GM23338 (cell line): ENCODE results near the gene KRTAP5-6. TPM values are rescaled to one million over a fixed set of nuclear protein-coding genes. Genes with fewer than 3 reads are reported as not detected.

ENCODE experiments used
- ATAC-seq: fragments of 200-7000 bp; cut with Tn5 transposase; 3 replicates; pipeline ENCODE4 v1.9.1; 2020
- DNase-seq: peaks from one replicate; pipeline ENCODE4 v3.0.0-alpha.2; 2015; ENCODE audit warnings: low spot score
- H2AFZ ChIP-seq: fragments of 200-600 bp; sonication (generic); 2 replicates; pipeline ENCODE4 v1.8.0; 2016; ENCODE audit warnings: antibody characterized with exemption, mild to moderate bottlenecking, moderate library complexity
- H3F3A ChIP-seq: fragments of 200-600 bp; sonication (generic); replicated peaks from 2 replicates; pipeline ENCODE4 v1.8.0; 2017; ENCODE audit warnings: antibody characterized with exemption, mixed run types, low read depth
- H3K27ac ChIP-seq: fragments of 200-600 bp; sonication (generic); 2 replicates; pipeline ENCODE4 v1.6.1; 2016; ENCODE audit warnings: low read depth
- H3K27me3 ChIP-seq: fragments of 200-600 bp; sonication (generic); 2 replicates; pipeline ENCODE4 v1.8.0; 2016; ENCODE audit warnings: mild to moderate bottlenecking, mixed run types, moderate library complexity; ENCODE audit not compliant: insufficient read depth
- H3K36me3 ChIP-seq: fragments of 200-600 bp; sonication (generic); 2 replicates; pipeline ENCODE4 v1.8.0; 2016; ENCODE audit warnings: mild to moderate bottlenecking; ENCODE audit not compliant: insufficient read depth
- H3K4me1 ChIP-seq: fragments of 200-600 bp; sonication (generic); 2 replicates; pipeline ENCODE4 v1.8.0; 2016; ENCODE audit warnings: mild to moderate bottlenecking, moderate library complexity; ENCODE audit not compliant: insufficient read depth
- H3K4me2 ChIP-seq: fragments of 200-600 bp; sonication (generic); 2 replicates; pipeline ENCODE4 v1.7.1; 2017; ENCODE audit warnings: mixed run types
- H3K4me3 ChIP-seq: fragments of 200-600 bp; sonication (generic); 2 replicates; pipeline ENCODE4 v1.6.1; 2016; ENCODE audit warnings: mixed run types
- H3K79me2 ChIP-seq: fragments of 200-600 bp; sonication (generic); replicated peaks from 2 replicates; pipeline ENCODE4 v1.8.0; 2017; ENCODE audit warnings: mild to moderate bottlenecking; ENCODE audit not compliant: insufficient read depth
- H3K9me2 ChIP-seq: fragments of 200-600 bp; sonication (generic); 2 replicates; pipeline ENCODE4 v1.8.0; 2017; ENCODE audit not compliant: insufficient read depth
- H4K20me1 ChIP-seq: fragments of 200-600 bp; sonication (generic); replicated peaks from 2 replicates; pipeline ENCODE4 v1.8.0; 2017; ENCODE audit warnings: mild to moderate bottlenecking; ENCODE audit not compliant: insufficient read depth
- H3K27ac Mint-ChIP-seq: 2 replicates; pipeline ENCODE4 v1.8.0; 2020; ENCODE audit warnings: inconsistent platforms, mild to moderate bottlenecking, moderate library complexity, mixed read lengths
- H3K27me3 Mint-ChIP-seq: 3 replicates; pipeline ENCODE4 v1.8.0; 2022; ENCODE audit warnings: low read depth, mild to moderate bottlenecking, moderate library complexity, mixed read lengths, inconsistent platforms; ENCODE audit not compliant: insufficient read depth, poor library complexity
- H3K36me3 Mint-ChIP-seq: 3 replicates; pipeline ENCODE4 v1.8.0; 2021; ENCODE audit warnings: low read depth, mild to moderate bottlenecking, inconsistent platforms, moderate library complexity, mixed read lengths
- H3K4me1 Mint-ChIP-seq: 3 replicates; pipeline ENCODE4 v1.8.0; 2020; ENCODE audit warnings: mild to moderate bottlenecking, inconsistent platforms, mixed read lengths
- H3K4me3 Mint-ChIP-seq: 3 replicates; pipeline ENCODE4 v1.8.0; 2021; ENCODE audit warnings: moderate library complexity, mild to moderate bottlenecking, inconsistent platforms, mixed read lengths
- H3K9me3 Mint-ChIP-seq: 3 replicates; pipeline ENCODE4 v1.8.0; 2020; ENCODE audit warnings: moderate library complexity, mild to moderate bottlenecking, inconsistent platforms, mixed read lengths
- CREB1 ChIP-seq: fragments of 250-450 bp; sonication (Bioruptor Pico); IDR thresholded peaks from 2 replicates; pipeline ENCODE4 v1.5.0; 2020; ENCODE audit warnings: low read depth, mild to moderate bottlenecking, moderate library complexity
- CTCF ChIP-seq, 2 experiments: fragments of 200-600 bp in 1 of 2; sonication (generic) in 1 of 2; conservative IDR thresholded peaks; 2 replicates each; pipeline versions ENCODE4 v1.5.1 to v1.6.1; 2016 to 2017; ENCODE audit warnings: antibody characterized with exemption in 2 of 2, low read depth in 2 of 2, mild to moderate bottlenecking in 2 of 2, moderate library complexity in 1 of 2
- ETS1 ChIP-seq: IDR thresholded peaks from 2 replicates; pipeline ENCODE4 v1.6.1; 2016; ENCODE audit warnings: antibody characterized with exemption
- EZH2 ChIP-seq: fragments of 200-600 bp; sonication (generic); IDR thresholded peaks from one replicate; pipeline ENCODE4 v1.8.0; 2017; ENCODE audit warnings: antibody characterized with exemption, mild to moderate bottlenecking, low read depth; ENCODE audit not compliant: unreplicated experiment
- EZH2phosphoT487 ChIP-seq: fragments of 200-600 bp; sonication (generic); IDR thresholded peaks from one replicate; pipeline ENCODE4 v1.8.1; 2018; ENCODE audit warnings: antibody characterized with exemption; ENCODE audit not compliant: unreplicated experiment
- NANOG ChIP-seq: IDR thresholded peaks from 2 replicates; pipeline ENCODE4 v1.6.1; 2016; ENCODE audit warnings: antibody characterized with exemption, borderline replicate concordance
- POLR2AphosphoS5 ChIP-seq: IDR thresholded peaks from 2 replicates; pipeline ENCODE4 v1.6.1; 2016; ENCODE audit warnings: antibody characterized with exemption, low read depth
- REST ChIP-seq: IDR thresholded peaks from one replicate; pipeline ENCODE4 v1.6.1; 2018; ENCODE audit warnings: antibody characterized with exemption; ENCODE audit not compliant: unreplicated experiment
- STAT1 ChIP-seq: IDR thresholded peaks from one replicate; pipeline ENCODE4 v1.6.1; 2016; ENCODE audit warnings: antibody characterized with exemption; ENCODE audit not compliant: unreplicated experiment
- ZNF114 ChIP-seq: fragments of 250-450 bp; sonication (Bioruptor Pico); IDR thresholded peaks from 2 replicates; pipeline ENCODE4 v1.5.0; 2020; ENCODE audit warnings: mild to moderate bottlenecking, moderate library complexity
- ZNF462 ChIP-seq: fragments of 250-450 bp; sonication (Bioruptor Pico); IDR thresholded peaks from 2 replicates; pipeline ENCODE4 v1.5.0; 2020; ENCODE audit warnings: mild to moderate bottlenecking, moderate library complexity
- polyA plus RNA-seq: library from polyadenylated mRNA; unstranded; fragments of >200 nt; fragmentation: Nextera tagmentation; extraction: Ambion mirVana; gene quantifications from 2 replicates; pipeline ENCODE4 v1.2.1, GENCODE V29; 2016
- total RNA-seq: library from RNA; depleted of rRNA; stranded (reverse); fragments of >200 nt; shearing (Covaris generic); gene quantifications from 2 replicates; pipeline ENCODE4 v1.2.3, GENCODE V29; 2014

Gene KRTAP5-6
- total and polyA plus RNA-seq, 2 experiments from 2014 or later, result not detected

- H3K4me2 ChIP-seq, result no peak overlapping the region
- H3F3A ChIP-seq, result no peaks in the 10 kb centered on the region
- no peaks in the 10 kb centered on the region for H3K79me2 ChIP-seq
- no peak for DNase-seq
- no peak for ATAC-seq
- TF ChIP-seq NANOG, result no peak
- no peak for TF ChIP-seq POLR2AphosphoS5
- TF ChIP-seq CREB1 (CRISPR knock-in tag), result no peak
- no peak for TF ChIP-seq STAT1
- no peak for TF ChIP-seq ETS1
- no peak for TF ChIP-seq ZNF462
- no peak for TF ChIP-seq EZH2
- TF ChIP-seq REST, result no peak
- no peak for TF ChIP-seq ZNF114
- TF ChIP-seq EZH2phosphoT487, result no peak
- TF ChIP-seq CTCF (conservative IDR thresholded peaks at IDR 0.05; ENCODE audit: low read depth in 2 of 2), result no peak
- no peak overlapping the region for H3K27ac ChIP-seq
- no peaks in the 10 kb centered on the region for H3K9me2 ChIP-seq
- peaks cover 2% of the 10 kb centered on the region for H3K27me3 Mint-ChIP-seq
- H3K4me1 ChIP-seq, result no peaks in the 10 kb centered on the region
- no peaks in the 10 kb centered on the region for H4K20me1 ChIP-seq
- H3K27ac Mint-ChIP-seq, result no peak overlapping the region
- H3K27me3 ChIP-seq, result no peaks in the 10 kb centered on the region
- peaks cover 5% of the 10 kb centered on the region; the same call in 2 of the 3 replicates for H3K4me1 Mint-ChIP-seq
- no peak overlapping the region for H2AFZ ChIP-seq
- H3K36me3 ChIP-seq, result no peaks in the 10 kb centered on the region
- H3K4me3 Mint-ChIP-seq, result no peak overlapping the region
- H3K4me3 ChIP-seq, result no peak overlapping the region
- H3K9me3 Mint-ChIP-seq, result no peaks in the 10 kb centered on the region; the same call in 2 of the 3 replicates
- H3K36me3 Mint-ChIP-seq, result no peaks in the 10 kb centered on the region
Observed at GRCh38 chr11:1651411-1651980, 45.5 kb upstream of the KRTAP5-6 start.
